ENCODE data around the gene GCLC.
A peak's percentile ranks its signal among the peaks of the same experiment; 100 is the strongest.
"Not testable (repeated sequence)": the region's sequence is repeated elsewhere in the genome, so short reads cannot be mapped to it uniquely, and the experiment has no call there.

The GCLC gene

DNA sequence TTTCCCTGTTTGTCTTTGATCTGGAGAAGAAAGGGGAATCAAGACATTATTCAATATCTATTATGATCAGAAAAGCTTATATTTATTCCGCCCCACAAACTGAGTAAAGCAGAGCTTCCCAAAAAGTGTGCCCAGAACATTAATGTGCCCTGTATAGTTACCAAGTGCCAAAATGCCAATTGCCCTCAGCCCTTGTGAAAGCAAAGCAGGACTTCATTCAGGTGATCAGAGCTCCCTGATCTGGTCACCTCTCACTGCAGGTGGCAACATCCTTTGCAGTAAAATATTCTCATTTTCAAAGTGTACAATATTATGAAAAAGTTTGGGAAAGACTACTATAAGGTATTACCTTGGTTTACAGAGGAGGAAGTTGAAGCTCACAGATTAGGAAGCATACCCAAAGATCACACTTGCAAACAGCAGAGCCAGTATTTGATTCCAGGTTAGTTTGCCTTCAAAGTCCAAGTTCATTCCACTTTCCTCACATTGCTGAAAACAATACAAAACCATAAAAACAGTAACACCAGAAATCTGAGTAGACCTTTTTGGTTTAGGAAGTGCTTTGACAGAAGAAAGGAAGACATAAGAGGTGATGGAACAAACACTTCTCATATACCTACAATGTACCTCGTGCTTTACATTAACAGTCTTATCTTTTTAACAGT is 19.6 kb upstream of the GCLC start:
- DNase-seq: no peak

DNA sequence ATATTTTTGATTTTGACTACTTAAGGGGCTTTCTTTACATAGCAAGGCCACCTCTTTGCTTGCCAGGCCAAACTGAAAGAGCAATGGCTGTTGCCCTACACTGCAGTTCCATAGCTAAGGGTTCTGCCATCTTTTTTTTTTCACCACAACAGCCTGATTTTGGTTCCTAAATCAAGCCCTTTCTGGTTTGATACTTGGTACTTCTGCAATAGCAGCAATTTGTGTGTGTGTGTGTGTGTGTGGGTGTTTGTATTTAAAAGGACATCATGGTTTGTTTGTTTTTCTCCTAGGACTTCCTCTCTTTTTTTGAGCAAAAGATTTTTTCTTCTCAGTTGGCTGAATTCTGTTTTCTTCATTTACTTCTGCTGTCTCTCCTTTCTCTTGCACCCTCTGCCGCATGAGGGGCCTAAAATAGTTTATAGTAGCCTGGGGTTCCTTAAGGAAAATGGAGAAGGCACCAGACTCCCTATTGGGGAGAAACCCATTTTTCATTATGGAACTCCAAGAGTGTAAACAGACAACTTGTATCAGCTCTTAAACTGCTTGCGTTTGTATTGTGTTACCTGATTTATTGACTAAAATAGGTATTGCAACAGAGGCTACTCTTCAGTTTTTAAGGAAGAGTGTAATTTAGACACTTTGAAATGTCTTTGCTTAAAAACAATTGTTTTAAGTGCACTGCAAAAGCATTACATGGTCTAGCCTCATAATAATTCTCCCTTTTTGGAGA is 12.2 kb upstream of the GCLC start:
- DNase-seq: no peak

DNA sequence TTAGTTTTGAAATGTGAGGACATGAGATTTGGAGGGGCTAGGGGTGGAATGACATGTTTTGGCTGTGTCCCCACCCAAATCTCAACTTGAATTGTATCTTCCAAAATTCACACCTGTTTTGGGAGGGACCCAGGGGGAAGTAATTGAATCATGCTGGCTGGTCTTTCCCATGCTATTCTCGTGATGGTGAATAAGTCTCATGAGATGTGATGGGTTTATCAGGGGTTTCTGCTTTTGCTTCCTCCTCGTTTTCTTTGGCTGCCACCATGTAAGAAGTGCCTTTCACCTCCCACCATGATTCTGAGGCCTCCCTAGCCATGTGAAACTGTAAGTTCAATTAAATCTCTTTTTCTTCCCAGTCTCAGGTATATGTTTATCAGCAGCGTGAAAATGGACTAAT is 8.7 kb upstream of the GCLC start:
- not testable (repeated sequence) for DNase-seq

DNA sequence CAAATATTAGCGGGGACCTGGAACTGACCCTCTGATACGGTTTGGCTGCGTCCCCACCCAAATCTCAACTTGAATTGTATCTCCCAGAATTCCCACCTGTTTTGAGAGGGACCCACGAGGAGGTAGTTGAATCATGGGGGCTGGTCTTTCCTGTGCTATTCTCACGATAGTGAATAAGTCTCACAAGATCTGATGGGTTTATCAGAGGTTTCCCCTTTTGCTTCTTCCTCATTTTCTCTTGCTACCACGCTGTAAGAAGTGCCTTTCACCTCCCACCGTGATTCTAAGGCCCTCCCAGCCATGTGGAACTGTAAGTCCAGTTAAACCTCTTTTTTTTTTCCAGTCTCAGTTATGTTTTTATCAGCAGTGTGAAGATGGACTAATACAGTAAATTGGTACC is 6.8 kb upstream of the GCLC start:
- DNase-seq: not testable (repeated sequence)

DNA sequence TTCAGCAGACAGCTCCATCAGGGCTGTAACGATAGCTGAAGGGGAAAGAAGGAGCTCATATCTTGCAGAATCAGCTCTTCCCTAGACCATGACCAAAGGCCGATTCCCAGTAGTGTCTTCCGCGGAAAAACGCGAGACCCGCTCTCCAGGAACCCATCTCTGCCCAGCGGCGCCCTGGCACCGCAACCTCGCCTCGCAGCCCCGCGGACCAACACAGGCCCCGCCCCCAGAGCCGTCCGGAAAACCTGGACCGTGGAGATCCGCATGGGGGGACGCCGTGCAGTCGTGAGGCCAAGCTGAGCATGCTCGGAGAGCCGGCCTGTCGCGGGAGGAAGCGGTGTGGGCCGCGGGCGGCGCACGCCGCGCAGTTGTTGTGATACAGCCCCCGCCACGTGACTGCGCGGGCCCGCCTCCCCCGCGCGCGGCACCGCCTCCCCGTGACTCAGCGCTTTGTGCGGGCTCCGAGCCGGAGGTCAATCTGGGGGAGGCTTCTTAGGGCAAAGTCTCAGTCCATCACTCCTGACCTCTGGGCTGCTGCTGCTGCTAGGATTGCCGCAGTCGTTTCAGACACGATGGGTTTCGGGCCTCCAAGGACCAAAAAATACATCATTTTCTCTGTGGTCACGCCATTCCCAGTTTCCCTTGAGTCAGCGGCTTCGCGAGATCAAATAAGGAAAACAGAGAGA is 3.1 kb upstream of the GCLC start:
- DNase-seq: peak; percentile 90

DNA sequence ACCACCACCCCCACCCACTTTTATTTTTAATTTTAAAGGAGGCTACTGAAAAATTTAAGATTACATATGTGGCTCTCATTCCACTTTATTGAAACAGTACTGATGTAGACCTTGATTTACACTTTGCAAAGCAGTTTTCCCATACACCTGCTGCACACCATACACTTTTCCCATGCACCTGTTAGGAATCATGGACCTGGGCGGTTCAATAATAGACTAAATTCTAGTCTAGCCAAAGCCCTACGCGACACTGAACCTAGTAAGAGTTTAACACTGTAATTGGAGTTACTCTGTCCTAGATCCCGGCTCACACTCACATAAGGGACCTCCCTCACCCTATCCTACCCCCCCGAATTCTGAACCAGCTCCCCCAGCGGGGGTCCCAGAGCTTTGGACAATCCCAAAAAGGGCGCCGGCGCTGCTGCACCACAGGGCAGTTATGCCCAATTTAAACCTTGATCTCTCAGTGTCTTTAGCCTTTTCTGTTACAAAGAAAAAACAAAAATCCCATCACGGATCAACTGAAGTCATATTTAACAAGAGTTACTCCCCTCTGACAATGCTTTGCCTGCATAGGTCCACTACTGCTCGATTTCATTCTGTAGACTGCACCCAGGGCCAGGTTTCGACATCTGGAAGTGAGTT is 2.4 kb upstream of the GCLC start:
- DNase-seq: no peak

DNA sequence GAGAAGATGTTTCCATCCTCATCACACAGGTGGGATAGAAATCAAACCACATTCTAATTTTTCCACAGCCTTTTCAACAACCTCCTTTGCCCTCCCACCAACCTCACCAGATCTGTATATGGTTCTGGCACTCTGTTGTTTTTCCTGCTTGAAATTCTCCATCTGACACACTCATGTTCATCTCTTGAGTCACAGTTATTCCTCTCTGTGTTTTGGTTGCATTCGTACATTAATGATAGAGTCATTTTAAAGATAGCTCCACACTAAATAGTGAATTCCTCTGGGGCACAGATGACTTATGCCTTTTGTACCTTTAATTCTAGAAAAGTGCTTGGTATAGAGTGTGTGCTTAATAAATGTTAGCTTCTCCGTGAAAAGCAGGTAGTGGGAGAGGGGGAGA is 1.4 kb upstream of the GCLC start:
- no peak for DNase-seq

DNA sequence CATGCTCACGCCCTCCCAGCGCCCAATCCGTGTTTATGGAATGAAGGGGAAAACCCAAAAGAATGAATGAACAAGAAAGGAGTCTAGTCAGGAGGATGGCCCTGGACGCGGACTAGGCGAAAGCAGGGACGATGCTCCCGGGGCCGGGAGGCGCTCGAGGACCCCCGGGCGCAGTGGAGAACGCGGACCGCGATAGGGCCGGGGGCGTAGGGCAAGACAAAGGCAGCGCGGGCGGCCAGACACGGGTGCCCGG is 758 bp downstream of the GCLC start:
- DNase-seq: no peak

DNA sequence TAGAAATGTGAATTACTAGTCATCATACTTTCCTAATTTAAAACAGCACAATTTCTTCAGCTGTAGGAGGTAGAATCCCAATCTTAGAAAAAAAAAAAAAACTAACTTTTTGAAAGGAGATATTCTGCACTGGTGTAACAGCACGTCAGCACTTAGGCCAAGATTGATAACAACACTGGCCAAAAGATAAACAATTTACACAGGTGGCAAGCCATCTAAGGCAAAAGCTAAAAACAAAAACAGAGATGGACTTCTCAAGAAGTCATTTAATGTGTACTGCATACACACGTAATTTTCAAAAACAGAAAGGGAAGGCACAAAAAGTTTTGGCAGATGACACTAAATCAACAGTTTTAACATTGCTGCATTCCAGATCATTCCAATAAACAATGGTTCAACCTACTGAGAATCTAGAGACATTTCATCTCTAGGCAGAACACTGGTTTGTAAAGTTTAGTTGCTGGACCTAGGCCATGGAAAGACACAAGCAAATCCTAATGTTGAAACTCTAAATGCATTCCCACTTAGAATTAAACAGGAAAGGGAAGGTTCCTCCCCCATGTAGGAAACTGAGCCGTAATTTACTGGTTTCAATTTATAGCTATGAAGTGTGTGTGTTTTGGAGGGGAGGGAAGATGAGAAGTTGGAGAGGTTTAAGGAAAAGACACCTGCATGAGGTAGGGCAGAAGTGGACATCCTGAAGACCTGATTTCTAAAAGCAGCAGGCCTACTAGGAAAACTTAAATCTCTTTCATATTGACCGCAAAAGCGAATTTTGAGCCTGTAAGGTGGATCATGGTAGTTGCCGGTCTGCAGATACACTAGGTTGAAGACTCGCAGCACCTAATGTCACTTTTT is 1.3 kb downstream of the GCLC start:
- DNase-seq: no peak

DNA sequence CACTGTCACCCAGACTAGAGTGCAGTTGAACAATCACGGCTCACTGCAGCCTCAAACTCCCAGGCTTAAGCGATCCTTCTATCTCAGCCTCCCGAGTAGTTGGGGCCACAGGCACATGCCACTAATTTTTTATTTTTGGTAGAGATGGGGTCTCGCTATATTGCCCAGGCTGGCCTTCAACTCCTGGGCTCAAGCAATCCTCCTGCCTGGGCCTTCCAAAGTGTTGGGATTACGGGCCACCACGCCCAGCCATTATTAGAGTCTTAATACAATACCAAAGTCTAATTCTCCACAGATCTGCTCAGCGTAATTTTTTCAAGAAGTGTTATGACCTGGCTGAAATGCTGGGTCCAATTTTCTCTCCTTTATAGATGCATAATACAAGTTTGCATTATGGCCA is 3.0 kb downstream of the GCLC start:
- DNase-seq: no peak

DNA sequence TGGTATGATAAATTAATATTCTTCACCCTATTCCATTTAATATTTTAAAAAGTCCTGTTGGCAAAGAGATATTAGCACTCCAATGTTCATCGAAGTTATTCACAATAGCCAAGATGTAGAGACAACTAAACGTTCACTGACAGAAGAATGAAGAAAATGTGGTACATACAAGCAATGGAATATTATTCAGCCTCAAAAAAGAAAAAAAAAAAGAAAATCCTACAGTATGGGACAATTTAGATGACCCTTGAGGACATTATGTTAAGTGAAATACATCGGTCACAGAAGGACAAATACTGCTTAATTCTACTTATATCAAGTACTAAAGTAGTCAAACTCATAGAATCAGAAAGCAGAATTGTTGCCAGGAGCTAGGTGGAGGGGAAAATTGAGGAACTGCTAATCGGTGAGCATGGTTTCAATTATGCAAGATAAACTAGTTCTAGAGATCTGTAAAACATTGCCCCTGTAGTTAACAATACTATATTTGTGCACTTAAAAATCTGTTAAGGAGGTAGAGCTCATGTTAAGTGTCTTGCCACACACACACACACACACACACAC is 4.7 kb downstream of the GCLC start:
- DNase-seq: no peak

DNA sequence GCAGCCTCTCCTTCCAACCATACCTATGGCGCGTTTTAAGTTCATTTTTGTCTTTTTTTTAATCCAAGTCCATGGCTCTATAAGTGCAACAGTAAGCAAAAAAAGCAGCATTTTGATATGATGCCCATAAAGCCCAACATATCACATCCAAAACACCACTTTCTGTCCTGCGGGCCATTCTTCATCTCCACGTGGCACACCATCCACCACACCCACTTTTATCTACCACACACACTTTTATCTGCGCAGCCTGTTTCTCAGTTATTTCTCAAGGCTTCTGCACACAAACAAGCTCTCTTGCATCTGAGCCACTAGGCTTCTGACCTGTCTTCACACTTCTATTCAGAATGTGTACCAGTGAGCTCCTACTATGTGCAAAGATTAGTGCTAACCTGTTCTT is 5.3 kb downstream of the GCLC start:
- no peak for DNase-seq

DNA sequence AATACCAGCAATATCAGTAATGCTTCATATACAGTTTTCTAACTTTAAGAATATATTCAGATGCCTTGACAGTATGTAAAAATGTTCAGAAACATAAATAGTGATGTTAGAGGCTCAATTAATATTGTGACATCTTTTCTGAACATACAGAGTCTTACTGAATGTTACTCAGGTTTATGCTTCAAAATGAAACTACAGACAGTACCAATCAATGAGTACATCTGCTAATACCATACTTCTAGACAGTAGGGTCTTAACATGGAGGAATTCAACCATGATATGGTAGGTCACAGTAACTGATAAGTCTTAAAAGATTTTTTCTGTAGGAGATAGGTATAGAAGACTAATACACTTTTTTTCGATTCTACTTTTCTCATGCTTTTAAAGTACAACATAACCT is 8.3 kb downstream of the GCLC start:
- DNase-seq: no peak

DNA sequence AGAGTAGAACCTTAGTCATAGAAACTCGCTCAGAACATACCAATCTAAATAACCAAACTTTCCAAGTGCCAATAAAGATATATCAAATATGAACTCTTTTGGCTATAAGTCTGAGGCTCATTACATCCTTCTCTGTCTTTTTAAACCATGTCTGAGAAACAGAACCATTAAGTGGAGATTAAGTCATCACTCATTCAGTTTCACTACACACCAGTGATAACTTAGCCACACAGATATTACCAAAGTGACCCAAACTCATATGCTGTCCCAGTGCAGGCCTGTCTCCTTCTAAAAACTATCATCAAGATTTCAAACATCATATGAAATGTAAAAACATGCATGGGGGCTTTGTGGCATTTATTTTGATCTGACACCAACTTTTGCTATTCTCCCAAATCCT is 12.0 kb downstream of the GCLC start:
- no peak for DNase-seq

DNA sequence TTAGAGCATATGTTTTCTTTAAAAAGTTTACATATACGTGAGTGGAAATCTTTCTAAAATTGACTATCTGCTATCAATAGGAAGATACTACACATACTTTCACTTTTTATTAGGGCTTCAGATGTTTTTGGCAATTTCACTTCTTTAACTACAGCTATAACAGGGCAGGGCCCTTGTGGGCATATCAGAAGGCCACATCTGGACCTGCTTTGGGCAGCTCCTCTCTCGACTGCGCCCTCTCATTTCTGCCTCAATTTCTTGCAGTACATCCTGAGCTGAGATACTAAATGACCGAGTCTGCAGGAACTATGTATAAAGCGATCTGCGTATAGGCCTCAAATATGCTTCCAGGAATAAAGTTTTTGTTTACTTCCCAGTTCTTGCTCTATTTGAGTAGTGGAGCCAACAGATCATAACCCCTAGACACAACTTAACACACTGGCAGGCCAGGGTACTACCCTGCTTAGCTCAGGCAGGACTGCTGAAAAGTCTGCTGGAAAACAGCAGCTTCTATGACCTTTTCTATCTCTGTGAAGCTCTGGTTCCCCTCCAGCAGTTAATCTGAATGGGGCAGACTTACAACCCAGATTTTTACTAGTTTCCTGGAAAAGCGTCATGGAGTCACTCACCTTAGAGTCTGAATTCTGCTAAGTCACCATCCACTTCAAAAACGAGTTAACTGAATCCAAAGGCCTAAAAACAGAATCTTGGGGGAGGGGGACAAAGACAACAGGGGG is 12.7 kb downstream of the GCLC start:
- DNase-seq: no peak

DNA sequence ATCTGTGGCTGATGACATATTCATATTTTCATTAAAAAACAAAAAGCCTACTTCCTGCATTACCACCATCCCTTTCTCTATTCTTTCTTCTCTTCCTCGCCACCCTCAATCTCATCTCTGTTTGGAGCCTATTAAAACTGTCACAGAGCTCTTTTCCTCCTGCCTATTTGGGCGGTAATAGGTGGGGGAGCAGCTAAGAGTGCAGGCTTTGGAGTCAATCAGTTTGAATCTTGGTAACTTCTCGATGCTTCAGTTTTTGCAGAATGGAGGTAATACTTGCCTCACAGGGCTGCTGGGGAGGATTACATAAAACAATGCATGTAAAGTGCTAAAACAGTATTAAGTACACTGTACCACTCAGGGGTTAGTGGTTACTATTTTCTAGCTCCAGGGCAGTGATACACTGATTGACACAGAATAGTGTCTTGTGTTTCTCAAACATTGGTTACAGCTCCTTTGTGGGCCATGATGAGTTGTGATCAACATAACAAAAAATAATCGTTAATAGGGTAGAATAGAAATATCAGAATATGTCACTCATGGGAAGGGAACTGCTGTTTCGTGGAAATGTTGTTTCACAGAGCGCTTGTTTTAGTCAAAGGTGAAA is 14.0 kb downstream of the GCLC start:
- DNase-seq: no peak

DNA sequence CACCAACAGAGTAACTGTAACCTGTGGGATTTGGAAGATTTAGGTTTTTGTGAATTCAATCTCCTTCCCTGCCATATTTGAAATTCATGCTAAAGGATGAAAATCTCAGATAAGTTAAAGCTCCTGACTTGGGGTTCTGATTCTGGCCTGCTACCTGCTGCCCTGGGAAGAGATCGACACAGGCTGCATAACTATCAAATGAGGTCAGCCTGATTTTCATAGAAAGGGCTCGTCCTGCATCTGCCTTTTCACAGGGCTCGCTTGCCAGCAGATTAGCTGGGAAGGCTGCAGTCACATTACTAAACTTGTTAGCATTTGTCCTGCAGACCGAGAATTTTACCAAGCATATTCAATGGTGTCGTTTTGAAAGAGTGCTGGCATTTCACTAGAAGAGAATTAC is 14.6 kb downstream of the GCLC start:
- no peak for DNase-seq

DNA sequence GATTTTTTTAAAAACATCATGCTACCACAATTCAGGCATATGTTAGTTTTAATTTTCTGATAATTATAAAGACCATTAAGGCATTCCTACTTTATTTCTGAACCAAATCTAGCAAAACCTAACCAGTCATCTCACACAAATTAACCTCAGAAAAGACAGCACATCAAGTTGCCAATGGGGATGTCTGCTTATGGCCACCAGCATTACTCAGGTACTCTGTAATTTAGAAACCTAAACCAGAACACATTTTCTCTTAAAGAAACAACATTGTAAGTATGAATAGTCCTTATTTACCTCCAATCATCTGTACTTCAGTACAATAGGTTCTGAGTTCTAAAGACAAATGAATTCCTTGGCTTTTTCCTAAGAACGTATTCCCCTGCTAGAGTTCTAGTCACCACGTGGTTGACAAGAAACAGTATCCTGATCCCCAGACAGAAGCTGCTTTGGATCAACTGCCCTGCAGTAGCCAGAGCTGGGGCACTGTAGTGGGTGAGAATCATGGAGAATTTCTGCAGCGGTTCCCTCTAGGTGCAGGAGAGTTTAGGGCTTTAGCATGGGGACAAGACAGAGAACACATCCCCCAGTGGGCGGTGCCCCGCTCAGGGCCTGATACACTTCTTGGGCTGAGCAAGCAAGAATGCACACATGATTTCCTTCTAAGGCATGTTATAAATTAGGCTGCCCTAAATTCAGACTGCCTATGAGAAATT is 15.4 kb downstream of the GCLC start:
- DNase-seq: no peak

DNA sequence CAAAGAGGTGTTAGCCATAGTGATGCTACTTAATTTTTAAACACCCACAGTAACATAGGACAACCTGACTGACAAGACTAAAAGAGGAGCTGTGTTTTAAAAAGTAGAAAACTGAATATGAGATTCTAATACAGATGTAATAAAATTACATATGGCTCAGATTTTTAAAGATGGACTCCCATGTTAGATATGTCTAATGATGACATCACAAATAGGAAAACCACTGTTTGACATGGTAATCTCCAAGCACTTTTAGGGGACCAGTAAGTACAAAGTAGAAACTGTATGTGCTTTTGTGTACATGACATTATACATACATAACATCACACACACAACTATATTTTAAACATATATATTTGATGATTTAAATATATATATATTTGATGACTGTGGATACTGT is 16.8 kb downstream of the GCLC start:
- DNase-seq: no peak

DNA sequence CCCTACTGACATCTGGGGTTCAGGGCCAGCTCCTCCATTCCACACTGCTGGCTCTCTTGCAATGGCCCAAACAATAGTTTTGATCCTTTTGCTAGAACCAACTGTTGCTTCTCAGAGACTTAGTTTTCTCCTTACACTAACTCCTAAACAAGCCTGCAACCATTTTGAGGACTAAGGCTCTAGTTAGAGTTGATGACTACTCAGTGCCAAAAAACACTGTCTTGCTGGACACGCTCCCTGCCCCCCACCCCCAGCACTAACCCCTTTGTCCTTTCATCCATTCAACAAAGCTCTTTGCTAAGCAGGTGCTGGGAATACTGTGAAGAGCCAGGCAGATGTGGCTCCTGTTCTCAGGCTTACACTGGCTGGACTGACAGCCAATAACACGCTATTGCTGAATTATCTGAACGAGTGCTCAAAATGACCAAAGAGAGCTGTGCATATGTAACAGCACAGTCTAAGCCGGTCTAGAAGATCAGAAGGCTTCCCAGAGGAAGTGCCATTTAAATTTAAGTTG is 17.6 kb downstream of the GCLC start:
- DNase-seq: no peak
